Lung microvascular endothelial cell (primary cell): Measurements from ENCODE around the gene AQP10. TPM values are rescaled to one million over a fixed set of nuclear protein-coding genes. Genes with fewer than 3 reads are reported as not detected.
"Not testable (repeated sequence)": the region's sequence is repeated elsewhere in the genome, so short reads cannot be mapped to it uniquely, and the experiment has no call there.

Experiments
- DNase-seq, 2 donors: peaks; one replicate each; pipeline versions ENCODE4 v3.0.0 to v3.0.0-alpha.2; 2010; ENCODE audit warnings: low read depth in 2 of 2
- total RNA-seq: library from RNA; depleted of rRNA; stranded (reverse); fragments of >200 nt; gene quantifications from 2 replicates; pipeline ENCODE4 v1.2.1, GENCODE V29; 2014

Gene AQP10, protein sequence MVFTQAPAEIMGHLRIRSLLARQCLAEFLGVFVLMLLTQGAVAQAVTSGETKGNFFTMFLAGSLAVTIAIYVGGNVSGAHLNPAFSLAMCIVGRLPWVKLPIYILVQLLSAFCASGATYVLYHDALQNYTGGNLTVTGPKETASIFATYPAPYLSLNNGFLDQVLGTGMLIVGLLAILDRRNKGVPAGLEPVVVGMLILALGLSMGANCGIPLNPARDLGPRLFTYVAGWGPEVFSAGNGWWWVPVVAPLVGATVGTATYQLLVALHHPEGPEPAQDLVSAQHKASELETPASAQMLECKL
- under 0.01 TPM in 1 of 2 replicates, not detected in the other for total RNA-seq

DNA sequence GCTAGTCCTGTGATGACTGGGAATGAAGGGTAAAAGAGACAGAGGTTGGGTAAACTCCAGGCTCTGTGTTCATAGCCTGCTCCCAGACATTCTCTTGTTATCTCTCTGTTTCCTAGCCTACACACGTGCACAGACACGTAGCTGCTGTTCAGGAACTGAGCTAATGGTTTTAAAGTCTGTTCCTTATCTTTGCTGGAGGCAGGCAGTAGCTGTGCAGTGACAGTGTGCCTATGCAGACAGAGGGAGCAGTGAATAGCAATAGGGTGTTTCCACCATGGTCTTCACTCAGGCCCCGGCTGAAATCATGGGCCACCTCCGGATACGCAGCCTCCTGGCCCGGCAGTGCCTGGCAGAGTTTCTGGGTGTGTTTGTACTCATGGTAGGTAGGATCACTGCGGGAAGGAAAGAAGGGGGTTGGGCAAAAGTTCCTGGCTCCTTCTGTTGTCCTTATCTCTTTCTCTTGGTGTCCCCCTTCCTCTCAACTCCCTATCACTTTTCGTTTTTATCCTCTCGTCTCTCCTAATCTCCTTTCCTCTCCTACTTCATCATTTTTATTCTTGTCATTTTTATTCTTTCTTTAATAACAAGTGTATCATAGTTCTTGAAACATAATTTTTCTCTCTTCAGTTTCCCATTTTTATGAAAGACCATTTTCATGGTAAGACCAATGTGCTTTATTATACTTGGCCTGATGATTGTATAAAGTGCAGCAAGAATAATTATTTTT is at the start of gene AQP10:
AQP10 (plus strand) TSS at position 212 of the 727 bp plus-strand sequence; CDS start at position 275, 63 bp downstream.
- peak; percentile 30 to 47 for DNase-seq

DNA sequence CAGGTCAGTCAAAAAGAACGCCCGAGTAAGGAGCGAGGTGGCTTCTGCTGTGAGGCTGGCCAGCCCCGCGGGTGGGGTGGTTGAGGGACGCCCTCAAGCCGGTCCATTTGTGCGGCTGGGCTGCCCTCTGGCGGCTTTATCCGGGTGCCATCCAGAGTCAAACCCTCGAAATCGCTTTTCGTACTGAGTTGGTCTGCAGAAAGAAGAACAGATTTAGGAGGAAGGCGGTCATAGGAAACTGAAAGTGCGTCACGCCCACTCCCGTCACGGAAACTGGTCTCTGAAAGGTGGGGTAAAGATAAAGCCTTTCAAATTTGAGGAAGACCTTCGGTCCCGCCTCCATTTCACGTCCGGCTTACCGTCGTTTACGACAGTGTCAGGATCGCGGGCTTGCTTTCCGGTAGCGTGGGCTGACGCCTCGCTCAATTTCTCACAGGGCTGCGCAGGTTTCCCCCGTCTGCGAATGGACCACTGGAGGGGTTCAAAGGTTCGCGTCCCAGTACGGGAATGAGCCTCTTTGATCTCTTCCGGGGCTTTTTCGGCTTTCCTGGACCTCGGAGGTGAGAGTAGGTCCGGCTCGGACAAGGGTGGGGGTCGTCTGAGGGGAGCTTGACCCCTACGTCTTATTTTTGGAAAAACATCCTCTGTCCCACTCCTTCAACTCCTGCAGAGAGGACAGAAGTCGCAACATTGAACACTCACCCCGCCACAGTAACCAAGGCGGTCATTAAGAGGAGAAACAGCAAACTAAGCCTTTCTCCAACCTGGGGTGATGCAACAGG is 48.5 kb upstream of the AQP10 start, which contains the start of gene HAX1:
HAX1 (plus strand) TSS at position 413 of the 782 bp plus-strand sequence; CDS start at position 508, 95 bp downstream.
- peak; percentile 96 to 98 for DNase-seq

DNA sequence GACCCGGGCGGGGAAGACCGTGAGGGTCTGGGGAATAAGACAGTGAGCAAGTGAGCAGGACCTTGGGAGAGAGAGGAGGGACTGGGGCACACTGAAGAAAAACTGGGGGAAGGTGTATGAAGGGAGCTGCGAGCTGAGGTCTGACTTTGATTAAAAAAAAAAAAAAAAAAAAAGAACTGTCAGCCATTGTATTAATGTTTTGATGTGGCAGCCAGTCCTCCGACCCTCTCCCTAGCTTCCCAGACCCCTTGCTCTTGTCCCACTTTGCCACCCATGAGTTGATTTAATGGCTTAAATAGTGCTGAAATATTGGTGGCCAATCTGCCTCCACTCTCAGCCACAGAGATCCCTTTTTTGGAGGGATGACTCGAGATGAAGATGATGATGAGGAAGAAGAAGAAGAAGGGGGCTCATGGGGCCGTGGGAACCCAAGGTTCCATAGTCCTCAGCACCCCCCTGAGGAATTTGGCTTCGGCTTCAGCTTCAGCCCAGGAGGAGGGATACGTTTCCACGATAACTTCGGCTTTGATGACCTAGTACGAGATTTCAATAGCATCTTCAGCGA is 47.8 kb upstream of the AQP10 start:
- no peak for DNase-seq

DNA sequence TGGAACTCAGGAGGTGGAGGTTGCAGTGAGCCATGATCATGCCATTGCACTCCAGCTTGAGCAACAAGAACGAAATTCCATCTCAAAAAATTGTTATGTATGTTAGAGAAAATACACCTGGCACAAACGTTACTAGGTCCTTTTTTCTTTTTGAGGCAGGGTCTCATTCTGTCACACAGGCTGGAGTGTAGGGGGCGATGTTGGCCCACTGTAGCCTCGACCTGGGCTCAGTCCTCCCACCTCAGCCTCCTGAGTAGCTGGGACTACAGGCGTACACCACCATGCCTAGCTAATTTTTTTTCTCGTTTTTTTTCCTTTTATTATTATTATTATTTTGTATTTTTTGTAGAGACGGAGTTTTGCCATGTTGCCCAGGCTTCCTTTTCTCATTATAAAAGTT is 44.1 kb upstream of the AQP10 start:
- DNase-seq: peak in 1 of 2 donors; percentile 24

DNA sequence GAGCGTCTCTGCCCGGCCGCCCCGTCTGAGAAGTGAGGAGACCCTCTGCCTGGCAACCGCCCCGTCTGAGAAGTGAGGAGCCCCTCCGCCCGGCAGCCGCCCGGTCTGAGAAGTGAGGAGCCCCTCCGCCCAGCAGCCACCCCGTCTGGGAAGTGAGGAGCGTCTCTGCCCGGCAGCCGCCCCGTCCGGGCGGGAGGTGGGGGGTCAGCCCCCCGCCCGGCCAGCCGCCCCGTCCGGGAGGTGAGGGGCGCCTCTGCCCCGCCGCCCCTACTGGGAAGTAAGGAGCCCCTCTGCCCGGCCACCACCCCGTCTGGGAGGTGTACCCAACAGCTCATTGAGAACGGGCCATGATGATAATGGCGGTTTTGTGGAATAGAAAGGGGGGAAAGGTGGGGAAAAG is 33.3 kb upstream of the AQP10 start:
- DNase-seq: not testable (repeated sequence)

DNA sequence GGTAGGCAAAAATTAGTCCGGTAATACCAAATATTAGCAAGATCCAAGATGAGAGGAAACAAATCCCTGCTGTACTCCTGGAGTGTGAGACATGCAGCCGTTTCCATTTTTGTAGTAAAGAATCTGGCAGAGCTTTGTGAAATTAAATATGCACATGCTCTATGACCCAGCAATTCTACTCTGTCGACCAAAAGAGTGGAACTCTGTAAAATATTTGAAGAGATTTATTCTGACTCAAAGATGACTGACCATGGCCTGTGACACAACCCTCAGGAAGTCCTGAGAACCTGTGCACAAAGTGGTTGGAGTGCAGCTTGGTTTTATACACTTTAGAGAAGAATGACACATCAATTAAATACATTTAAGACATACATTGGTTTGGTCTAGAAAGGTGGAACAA is 32.2 kb upstream of the AQP10 start:
- no peak for DNase-seq

DNA sequence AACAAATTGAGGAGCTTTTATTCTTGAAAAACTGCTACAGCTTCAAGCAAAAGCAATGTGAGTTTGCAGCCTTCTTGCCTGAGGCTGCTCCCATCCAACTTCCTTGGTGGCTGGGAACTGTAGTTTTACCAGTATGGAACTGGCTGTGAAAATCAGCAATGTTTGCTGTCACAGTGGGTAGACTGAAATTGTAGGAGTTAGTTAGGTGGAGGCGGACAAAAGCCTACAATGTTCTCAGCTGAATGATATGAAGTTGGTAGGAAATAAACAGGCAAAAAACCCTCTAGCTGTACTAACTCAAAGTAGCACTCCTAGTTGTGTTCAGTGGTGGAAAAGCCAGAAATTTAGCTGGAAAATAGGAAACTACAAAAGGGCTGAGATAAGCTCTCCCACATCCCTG is 30.0 kb upstream of the AQP10 start:
- no peak for DNase-seq

DNA sequence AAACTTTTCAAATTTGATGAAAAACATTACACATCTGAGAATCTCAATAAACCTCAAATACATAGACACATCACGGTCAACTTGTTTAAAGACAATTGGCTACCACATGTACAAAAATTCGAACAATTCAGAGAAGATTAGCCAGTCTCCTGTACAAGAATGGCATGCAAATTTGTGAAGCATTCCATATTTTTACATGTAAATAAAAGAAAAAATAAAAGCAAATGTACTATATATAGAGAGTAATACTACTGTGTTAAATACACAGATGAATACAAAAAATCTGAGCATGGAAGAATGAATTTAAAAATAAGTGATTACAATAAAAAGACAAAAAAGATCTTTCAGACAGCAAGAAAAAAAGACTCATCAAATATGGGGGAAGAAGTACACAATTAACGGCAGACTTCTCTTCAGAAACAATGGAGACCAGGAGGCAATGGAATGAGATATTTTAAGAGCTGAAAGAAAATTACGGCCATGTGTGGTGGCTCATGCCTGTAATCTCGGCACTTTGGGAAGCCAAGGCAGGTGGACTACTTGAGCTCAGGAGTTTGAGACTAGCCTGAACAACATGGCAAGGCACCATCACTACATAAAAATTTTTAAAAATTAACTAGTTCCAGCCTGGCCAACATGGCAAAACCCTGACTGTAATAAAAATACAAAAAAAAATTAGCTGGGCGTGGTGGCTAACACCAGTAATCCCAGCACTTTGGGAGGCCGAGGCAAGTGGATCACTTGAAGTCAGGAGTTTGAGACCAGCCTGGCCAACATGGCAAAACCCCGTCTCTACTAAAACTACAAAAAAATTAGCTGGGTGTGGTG is 25.3 kb upstream of the AQP10 start:
- DNase-seq: no peak

DNA sequence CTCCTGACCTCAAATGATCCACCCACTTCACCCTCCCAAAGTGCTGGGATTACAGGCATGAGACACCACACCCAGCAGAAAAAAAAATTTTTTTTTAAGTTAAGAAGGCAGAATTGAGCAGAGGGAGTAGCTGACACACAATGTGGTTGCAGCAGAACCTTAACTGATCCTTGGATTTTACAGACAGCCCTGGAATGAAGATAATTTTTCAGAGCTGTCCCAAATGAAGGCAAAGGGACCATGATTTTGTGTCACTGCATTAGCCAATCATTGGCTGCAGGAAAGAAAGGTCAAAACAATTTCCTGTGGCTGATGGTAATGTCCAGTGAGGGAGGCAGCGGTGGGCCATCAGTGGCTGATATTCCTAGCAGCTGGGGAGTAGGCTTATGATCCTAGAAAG is 19.3 kb upstream of the AQP10 start:
- DNase-seq: no peak

DNA sequence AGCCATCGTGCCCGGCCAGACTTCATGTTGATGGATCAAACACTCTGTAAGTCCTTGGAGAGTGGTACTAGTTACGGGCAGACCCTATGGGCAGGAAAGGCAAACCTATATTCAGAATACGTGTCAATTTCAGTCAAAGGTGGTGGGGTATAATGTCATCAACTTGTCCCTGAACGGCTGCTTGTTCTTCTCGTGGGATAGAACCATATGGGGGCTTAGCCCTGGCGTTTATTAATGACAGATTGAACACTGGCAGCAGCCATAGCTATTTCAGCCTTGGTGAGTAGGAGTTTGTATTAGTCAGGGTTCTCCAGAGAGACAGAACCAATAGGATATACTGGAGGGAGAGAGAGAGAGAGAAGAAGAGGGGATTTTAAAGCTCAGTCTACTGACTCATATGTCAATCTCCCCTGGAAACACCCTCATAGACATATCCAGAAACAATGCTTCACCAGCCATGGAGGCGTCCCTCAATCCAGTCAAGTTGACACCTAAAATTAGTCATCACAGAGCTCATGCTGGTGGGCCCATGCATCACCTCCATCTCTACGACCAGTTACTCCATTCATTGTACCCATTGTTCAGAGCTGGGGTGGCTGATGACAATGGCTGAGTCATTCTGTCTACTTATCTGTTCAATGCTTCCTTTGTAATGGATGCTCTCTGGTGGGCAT is 16.1 kb upstream of the AQP10 start:
- peak in 1 of 2 donors; percentile 23 for DNase-seq

DNA sequence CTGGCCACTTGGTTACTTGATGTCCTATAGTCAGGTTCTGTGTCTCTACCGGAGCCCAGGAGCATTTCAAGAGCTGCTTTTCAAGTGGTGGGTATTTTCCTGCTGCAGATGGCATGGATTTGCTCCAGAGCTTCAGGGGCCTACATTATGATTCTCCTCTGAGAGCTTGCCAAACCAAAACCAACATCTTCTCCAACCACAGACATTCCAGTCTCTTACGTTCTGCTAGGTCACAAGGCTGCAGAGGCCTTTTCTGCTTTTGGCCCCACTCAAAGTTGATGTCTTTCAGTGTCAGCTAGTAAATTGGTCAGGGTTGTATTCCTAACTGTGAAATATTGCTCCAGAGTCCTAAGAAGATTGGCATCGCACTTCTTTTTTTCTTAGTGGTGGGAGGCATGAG is 14.7 kb upstream of the AQP10 start:
- DNase-seq: no peak

DNA sequence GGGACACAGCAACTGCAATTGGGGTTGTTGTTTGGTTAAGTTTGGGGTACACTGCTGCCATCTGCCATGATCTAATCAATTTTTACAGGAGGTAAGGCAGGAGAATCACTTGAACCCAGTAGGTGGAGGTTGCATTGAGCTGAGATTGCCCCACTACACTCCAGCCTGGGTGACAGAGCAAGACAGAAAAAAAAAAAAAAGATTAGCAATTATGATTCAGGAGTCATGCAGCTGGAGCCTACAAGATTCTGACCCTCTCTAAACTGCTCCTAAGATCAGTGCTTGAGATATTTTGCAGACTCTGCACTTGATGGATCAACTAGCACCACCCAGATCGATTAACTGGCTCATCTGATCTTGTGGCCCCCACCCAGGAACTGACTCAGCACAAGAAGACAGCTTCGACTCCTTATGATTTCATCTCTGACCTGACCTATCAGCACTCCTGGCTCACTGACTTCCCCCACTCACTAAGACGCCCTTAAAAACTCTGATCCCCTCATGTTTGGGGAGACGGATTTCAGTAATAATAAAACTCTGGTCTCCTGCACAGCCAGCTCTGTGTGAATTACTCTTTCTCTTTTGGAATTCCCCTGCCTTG is 13.1 kb upstream of the AQP10 start:
- DNase-seq: not testable (repeated sequence)

DNA sequence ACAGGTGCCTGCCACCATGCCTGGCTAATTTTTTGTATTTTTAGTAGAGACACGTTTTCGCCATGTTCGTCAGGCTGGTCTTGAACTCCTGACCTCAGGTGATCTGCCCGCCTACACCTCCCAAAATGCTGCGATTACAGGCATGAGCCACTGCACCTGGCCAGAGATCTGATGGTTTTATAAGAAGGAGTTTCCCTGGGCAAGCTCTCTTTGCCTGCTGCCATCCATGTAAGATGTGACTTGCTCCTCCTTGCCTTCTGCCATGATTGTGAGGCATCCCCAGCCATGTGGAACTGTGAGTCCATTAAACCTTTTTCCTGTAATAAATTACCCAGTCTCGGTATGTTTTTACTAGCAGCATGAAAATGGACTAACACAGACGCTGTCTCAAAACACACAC is 11.8 kb upstream of the AQP10 start:
- DNase-seq: not testable (repeated sequence)

DNA sequence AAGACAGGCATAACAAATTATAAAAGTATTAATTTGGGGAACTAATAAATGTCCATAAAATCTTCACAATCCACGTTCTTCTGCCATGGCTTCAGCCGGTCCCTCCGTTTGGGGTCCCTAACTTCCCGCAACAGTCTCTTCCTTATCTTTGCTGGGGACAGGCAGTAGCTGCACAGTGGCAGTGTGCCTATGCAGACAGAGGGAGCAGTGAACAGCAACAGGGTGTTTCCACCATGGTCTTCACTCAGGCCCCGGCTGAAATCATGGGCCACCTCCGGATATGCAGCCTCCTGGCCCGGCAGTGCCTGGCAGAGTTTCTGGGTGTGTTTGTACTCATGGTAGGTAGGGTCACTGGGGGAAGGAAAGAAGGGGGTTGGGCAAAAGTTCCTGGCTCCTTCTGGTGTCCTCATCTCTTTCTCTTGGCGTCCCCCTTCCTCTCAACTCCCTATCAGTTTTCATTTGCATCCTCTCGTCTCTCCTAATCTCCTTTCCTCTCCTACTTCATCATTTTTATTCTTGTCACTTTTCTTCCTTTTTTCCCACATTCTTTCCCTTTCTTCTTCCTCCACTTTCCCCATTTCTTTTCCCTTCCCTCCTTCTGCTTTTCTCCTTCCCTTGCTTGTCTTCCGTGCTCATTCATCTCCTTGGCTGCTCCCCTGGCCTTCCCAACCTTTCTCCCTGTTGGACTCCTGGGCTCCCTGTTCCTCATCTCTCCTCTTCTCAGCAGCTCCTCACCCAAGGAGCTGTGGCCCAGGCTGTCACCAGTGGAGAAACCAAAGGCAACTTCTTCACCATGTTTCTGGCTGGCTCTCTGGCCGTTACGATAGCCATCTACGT is 8.4 kb upstream of the AQP10 start:
- not testable (repeated sequence) for DNase-seq

DNA sequence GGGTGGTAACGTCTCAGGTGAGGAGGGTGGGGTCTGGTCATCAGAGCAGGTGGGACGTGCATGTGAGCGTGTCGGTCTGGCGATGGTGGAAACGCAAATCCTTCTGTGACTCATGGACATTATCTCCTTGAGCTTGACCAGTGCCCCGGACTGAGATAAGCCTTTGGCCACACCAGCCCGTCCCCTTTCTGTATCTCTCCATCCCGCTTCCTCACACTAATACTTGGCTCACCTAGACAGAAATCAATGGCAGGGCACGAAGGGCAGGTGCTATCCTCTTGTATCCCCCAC is 7.9 kb upstream of the AQP10 start:
- no peak for DNase-seq

DNA sequence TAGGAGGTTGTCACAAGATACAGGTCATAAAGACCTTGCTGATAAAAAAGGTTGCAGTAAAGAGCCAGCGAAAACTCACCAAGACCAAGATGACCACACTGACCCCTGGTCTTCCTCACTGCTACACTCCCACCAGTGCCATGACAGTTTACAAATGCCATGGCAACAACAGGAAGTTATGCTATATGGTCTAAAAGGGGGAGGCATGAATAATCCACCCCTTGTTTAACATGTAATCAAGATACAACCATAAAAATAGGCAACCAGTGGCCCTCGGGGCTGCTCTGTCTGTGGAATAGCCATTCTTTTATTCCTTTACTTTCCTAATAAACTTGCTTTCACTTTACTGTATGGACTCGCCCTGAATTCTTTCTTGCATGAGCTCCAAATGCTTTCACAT is 6.7 kb upstream of the AQP10 start:
- not testable (repeated sequence) for DNase-seq

DNA sequence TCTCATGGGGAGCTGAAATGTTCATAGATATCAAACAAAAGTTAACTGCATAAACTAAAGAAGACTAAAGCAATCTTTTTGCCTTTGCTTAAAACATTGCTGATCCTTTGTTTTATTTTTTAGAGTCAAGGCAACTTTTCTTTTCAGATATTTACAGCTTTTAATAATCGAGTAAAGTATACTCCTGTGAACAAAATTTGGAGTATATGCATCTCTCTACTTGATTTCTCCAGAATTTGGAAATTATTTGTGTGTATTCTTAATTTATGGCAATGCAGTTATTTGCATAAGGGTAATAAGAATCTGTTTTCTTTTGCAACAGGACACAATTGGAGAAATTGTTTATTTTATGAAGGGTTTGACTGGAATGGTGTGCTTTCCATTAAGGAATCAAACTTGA is 4.2 kb upstream of the AQP10 start:
- no peak for DNase-seq

DNA sequence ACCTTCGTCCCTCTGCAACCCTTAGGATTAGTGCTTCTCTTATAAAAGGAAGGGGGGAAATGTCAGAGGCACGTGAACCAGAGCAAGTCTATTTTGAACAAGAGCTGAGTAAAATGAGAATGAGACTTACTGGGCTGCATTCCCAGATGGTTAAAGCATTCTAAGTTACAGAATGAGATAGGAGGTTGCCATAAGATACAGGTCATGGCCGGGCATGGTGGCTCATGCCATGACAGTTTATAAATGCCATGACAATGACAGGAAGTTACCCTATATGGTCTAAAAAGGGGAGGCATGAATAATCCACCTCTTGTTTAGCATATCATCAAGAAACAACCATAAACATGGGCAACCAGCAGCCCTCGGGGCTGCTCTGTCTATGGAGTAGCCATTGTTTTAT is 2.5 kb upstream of the AQP10 start:
- no peak for DNase-seq

DNA sequence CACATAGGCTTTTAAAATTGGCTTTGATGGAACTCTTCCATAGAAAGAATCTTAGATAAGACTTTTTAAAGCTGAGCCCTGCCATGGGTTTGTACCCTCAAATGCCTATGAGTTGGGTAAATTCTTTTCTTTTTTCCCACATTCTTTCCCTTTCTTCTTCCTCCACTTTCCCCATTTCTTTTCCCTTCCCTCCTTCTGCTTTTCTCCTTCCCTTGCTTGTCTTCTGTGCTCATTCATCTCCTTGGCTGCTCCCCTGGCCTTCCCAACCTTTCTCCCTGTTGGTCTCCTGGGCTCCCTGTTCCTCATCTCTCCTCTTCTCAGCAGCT is 679 bp downstream of the AQP10 start:
- DNase-seq: not testable (repeated sequence)
